ENCODE results near the gene TBX15.

GRCh38 chr1:118890851-118891384, 97.2 kb downstream of the TBX15 start:
- TF ChIP-seq, protein P1, sequence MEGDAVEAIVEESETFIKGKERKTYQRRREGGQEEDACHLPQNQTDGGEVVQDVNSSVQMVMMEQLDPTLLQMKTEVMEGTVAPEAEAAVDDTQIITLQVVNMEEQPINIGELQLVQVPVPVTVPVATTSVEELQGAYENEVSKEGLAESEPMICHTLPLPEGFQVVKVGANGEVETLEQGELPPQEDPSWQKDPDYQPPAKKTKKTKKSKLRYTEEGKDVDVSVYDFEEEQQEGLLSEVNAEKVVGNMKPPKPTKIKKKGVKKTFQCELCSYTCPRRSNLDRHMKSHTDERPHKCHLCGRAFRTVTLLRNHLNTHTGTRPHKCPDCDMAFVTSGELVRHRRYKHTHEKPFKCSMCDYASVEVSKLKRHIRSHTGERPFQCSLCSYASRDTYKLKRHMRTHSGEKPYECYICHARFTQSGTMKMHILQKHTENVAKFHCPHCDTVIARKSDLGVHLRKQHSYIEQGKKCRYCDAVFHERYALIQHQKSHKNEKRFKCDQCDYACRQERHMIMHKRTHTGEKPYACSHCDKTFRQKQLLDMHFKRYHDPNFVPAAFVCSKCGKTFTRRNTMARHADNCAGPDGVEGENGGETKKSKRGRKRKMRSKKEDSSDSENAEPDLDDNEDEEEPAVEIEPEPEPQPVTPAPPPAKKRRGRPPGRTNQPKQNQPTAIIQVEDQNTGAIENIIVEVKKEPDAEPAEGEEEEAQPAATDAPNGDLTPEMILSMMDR (IDR thresholded peaks at IDR 0.05; ENCODE audit: low read depth, low read length, poor library complexity, severe bottlenecking), result no peak
- TF ChIP-seq EZH2phosphoT487 (IDR thresholded peaks at IDR 0.05; ENCODE audit: borderline replicate concordance, low read length), result no peak
